Right lobe of liver (tissue), 4 donors: ENCODE measurements around the gene APBA2.

Experiments used
- POLR2A ChIP-seq: fragments of 450-650 bp; IDR thresholded peaks from one replicate; pipeline ENCODE4 v1.6.1; 2017; ENCODE audit warnings: antibody characterized with exemption, mild to moderate bottlenecking
- TF ChIP-seq, protein P1 (sequence below), 4 donors: fragments of 200-600 bp in 3 of 4; fragments of 450-650 bp in 1 of 4; IDR thresholded peaks; one replicate each; pipeline versions ENCODE4 v1.5.1 to v1.8.0; 2016 to 2022; ENCODE audit warnings: antibody characterized with exemption in 4 of 4, mild to moderate bottlenecking in 2 of 4
- donor health status: DM: no; HTN: no; CAD: no.
- donor health status: DM: no; HTN: no; CAD: no.
- donor health status: DM: no; HTN: yes; CAD: no.

DNA sequence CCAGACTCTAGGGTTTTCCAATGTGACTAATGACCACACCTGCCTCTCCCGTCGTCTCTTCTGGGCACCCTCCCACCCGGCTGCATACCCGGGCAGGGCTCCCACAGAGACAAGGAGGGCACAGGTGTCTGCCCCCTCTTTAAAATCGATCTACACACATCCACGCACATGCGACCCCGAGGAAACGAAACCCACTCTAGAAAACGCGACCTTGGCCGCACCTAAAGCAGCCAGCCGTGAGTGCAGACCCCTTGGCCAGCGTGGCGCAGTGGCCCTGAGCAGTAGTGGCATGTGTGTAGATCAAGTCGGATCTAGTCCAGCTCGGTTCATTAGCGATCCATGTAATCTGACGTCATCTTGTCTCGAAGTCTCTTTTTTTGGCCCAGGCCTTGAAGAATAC lies 232.0 kb downstream of the APBA2 start:
- TF ChIP-seq, protein P1, sequence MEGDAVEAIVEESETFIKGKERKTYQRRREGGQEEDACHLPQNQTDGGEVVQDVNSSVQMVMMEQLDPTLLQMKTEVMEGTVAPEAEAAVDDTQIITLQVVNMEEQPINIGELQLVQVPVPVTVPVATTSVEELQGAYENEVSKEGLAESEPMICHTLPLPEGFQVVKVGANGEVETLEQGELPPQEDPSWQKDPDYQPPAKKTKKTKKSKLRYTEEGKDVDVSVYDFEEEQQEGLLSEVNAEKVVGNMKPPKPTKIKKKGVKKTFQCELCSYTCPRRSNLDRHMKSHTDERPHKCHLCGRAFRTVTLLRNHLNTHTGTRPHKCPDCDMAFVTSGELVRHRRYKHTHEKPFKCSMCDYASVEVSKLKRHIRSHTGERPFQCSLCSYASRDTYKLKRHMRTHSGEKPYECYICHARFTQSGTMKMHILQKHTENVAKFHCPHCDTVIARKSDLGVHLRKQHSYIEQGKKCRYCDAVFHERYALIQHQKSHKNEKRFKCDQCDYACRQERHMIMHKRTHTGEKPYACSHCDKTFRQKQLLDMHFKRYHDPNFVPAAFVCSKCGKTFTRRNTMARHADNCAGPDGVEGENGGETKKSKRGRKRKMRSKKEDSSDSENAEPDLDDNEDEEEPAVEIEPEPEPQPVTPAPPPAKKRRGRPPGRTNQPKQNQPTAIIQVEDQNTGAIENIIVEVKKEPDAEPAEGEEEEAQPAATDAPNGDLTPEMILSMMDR (IDR thresholded peaks at IDR 0.05): no peak
- TF ChIP-seq POLR2A: no peak
